ENCODE measurements around the gene TSPAN7.

TSPAN7 gene

GRCh38 chrX:38679695-38680094 is 118.4 kb downstream of the TSPAN7 start:
- Histone ChIP-seq H3K9me3 (ENCODE audit: control insufficient read depth in 2 of 2, low read length in 2 of 2) (no peaks in the 10 kb centered on the region), H3K4me1 (ENCODE audit: control insufficient read depth, insufficient read depth, low read length) (no peaks in the 10 kb centered on the region), H3K27ac (ENCODE audit: low read length) (no peak overlapping the region), H3K27me3 (ENCODE audit: control insufficient read depth in 1 of 2, insufficient read depth in 2 of 2, low read length in 2 of 2) (peaks cover 0 to 6% of the 10 kb centered on the region in 2 donors), H3K4me3 (ENCODE audit: low read length in 2 of 2) (no peak overlapping the region), H3K9ac (ENCODE audit: low read length in 2 of 2) (no peak overlapping the region), H3K36me3 (ENCODE audit: control insufficient read depth in 2 of 2, insufficient read depth in 2 of 2, low read length in 2 of 2) (no peaks in the 10 kb centered on the region)

DNA sequence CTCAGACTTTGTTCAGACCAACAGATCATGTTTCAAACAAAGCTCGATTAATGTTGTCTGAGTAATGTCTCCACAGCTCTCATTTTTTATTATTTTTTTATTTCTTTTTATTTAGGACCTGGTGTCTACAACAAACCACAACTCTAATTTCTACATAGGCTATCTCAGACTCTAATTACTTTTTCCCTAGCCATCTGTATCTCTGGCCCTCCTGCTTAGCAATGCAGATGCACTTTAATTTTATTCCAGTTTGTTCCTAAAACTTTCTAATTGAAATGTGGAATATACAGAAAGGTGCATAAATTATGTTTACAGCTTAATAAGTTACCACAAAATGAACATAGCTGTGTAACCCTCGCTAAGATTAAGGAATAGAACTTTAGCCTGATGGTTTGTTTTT is 120.8 kb downstream of the TSPAN7 start:
- Histone ChIP-seq H3K27ac (ENCODE audit: low read length) (no peak overlapping the region), H3K4me1 (ENCODE audit: control insufficient read depth, insufficient read depth, low read length) (no peaks in the 10 kb centered on the region), H3K36me3 (ENCODE audit: control insufficient read depth in 2 of 2, insufficient read depth in 2 of 2, low read length in 2 of 2) (no peaks in the 10 kb centered on the region), H3K9me3 (ENCODE audit: control insufficient read depth in 2 of 2, low read length in 2 of 2) (no peaks in the 10 kb centered on the region), H3K9ac (ENCODE audit: low read length in 2 of 2) (no peak overlapping the region), H3K27me3 (ENCODE audit: control insufficient read depth in 1 of 2, insufficient read depth in 2 of 2, low read length in 2 of 2) (peaks cover 0 to 6% of the 10 kb centered on the region in 2 donors), H3K4me3 (ENCODE audit: low read length in 2 of 2) (no peak overlapping the region)

DNA sequence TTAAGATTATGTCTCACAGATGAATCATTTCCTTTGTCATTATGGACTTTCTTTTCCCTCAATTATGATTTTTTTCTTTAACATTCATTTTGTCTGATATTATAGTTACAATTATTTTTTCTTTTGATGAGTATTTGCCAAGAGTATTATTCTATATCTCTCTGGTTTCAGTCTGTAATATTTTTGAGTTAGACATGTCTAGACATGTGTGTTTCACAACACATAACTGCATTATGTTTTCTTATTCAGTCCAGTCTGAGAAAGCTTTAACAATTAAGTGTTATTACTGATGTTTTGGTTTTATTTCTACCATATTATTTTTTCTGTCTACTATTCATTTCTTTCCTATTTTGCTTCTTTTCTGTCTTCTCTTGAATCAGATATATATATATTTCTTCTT is 131.6 kb downstream of the TSPAN7 start:
- Histone ChIP-seq H3K36me3 (ENCODE audit: control insufficient read depth in 2 of 2, insufficient read depth in 2 of 2, low read length in 2 of 2) (no peaks in the 10 kb centered on the region), H3K9me3 (ENCODE audit: control insufficient read depth in 2 of 2, low read length in 2 of 2) (no peaks in the 10 kb centered on the region), H3K4me1 (ENCODE audit: control insufficient read depth, insufficient read depth, low read length) (no peaks in the 10 kb centered on the region), H3K27ac (ENCODE audit: low read length) (no peak overlapping the region), H3K4me3 (ENCODE audit: low read length in 2 of 2) (no peak overlapping the region), H3K27me3 (ENCODE audit: control insufficient read depth in 1 of 2, insufficient read depth in 2 of 2, low read length in 2 of 2) (peaks cover 0 to 4% of the 10 kb centered on the region in 2 donors), H3K9ac (ENCODE audit: low read length in 2 of 2) (no peak overlapping the region)

- no peak overlapping the region for H3K4me3 ChIP-seq (ENCODE audit: low read length in 2 of 2)
- no peak overlapping the region for H3K27ac ChIP-seq (ENCODE audit: low read length)
- no peak overlapping the region for H3K9ac ChIP-seq (ENCODE audit: low read length in 2 of 2)
- no peaks in the 10 kb centered on the region for H3K36me3 ChIP-seq (ENCODE audit: control insufficient read depth in 2 of 2, insufficient read depth in 2 of 2, low read length in 2 of 2)
- peaks cover 0 to 2% of the 10 kb centered on the region in 2 donors for H3K27me3 ChIP-seq (ENCODE audit: control insufficient read depth in 1 of 2, insufficient read depth in 2 of 2, low read length in 2 of 2)
- H3K9me3 ChIP-seq (ENCODE audit: control insufficient read depth in 2 of 2, low read length in 2 of 2) = no peaks in the 10 kb centered on the region
- H3K4me1 ChIP-seq (ENCODE audit: control insufficient read depth, insufficient read depth, low read length) = no peaks in the 10 kb centered on the region
Observed at GRCh38 chrX:38694394-38694793, 133.1 kb downstream of the TSPAN7 start.

DNA sequence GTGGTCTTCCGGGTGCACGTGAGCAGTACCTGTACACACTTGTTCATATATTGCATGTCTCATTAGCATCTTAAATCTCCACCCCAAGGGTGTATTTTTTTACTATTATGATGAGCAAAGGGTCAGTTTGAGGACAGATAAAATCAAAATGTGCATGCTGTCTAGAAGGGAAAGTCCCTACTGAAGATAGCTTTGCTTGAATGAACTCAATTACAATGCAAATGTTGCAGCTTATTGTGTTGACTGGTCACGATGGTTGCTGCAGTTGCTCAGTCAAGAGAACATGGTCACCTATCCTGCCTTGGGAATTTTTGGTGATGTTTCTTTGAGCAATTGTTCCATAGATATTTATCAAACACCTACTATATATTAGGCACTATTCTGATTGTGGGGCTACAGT is 136.1 kb downstream of the TSPAN7 start:
- Histone ChIP-seq H3K4me1 (ENCODE audit: control insufficient read depth, insufficient read depth, low read length) (no peaks in the 10 kb centered on the region), H3K27ac (ENCODE audit: low read length) (no peak overlapping the region), H3K27me3 (ENCODE audit: control insufficient read depth in 1 of 2, insufficient read depth in 2 of 2, low read length in 2 of 2) (peaks cover 0 to 2% of the 10 kb centered on the region in 2 donors), H3K9me3 (ENCODE audit: control insufficient read depth in 2 of 2, low read length in 2 of 2) (no peaks in the 10 kb centered on the region), H3K9ac (ENCODE audit: low read length in 2 of 2) (no peak overlapping the region), H3K36me3 (ENCODE audit: control insufficient read depth in 2 of 2, insufficient read depth in 2 of 2, low read length in 2 of 2) (no peaks in the 10 kb centered on the region), H3K4me3 (ENCODE audit: low read length in 2 of 2) (no peak overlapping the region)

- H3K4me1 ChIP-seq (ENCODE audit: control insufficient read depth, insufficient read depth, low read length) = no peaks in the 10 kb centered on the region
- no peak overlapping the region for H3K9ac ChIP-seq (ENCODE audit: low read length in 2 of 2)
- H3K4me3 ChIP-seq (ENCODE audit: low read length in 2 of 2) = no peak overlapping the region
- H3K27me3 ChIP-seq (ENCODE audit: control insufficient read depth in 1 of 2, insufficient read depth in 2 of 2, low read length in 2 of 2) = peaks cover 0 to 2% of the 10 kb centered on the region in 2 donors
- no peaks in the 10 kb centered on the region for H3K36me3 ChIP-seq (ENCODE audit: control insufficient read depth in 2 of 2, insufficient read depth in 2 of 2, low read length in 2 of 2)
- no peaks in the 10 kb centered on the region for H3K9me3 ChIP-seq (ENCODE audit: control insufficient read depth in 2 of 2, low read length in 2 of 2)
- H3K27ac ChIP-seq (ENCODE audit: low read length) = no peak overlapping the region
Observed at GRCh38 chrX:38699121-38699520, 137.8 kb downstream of the TSPAN7 start.

- H3K27ac ChIP-seq (ENCODE audit: low read length) = no peak overlapping the region
- H3K36me3 ChIP-seq (ENCODE audit: control insufficient read depth in 2 of 2, insufficient read depth in 2 of 2, low read length in 2 of 2) = no peaks in the 10 kb centered on the region
- H3K27me3 ChIP-seq (ENCODE audit: control insufficient read depth in 1 of 2, insufficient read depth in 2 of 2, low read length in 2 of 2) = peaks cover 0 to 2% of the 10 kb centered on the region in 2 donors
- H3K9me3 ChIP-seq (ENCODE audit: control insufficient read depth in 2 of 2, low read length in 2 of 2) = no peaks in the 10 kb centered on the region
- H3K4me3 ChIP-seq (ENCODE audit: low read length in 2 of 2) = no peak overlapping the region
- no peaks in the 10 kb centered on the region for H3K4me1 ChIP-seq (ENCODE audit: control insufficient read depth, insufficient read depth, low read length)
- H3K9ac ChIP-seq (ENCODE audit: low read length in 2 of 2) = no peak overlapping the region
Observed at GRCh38 chrX:38699696-38700095, 138.4 kb downstream of the TSPAN7 start.

DNA sequence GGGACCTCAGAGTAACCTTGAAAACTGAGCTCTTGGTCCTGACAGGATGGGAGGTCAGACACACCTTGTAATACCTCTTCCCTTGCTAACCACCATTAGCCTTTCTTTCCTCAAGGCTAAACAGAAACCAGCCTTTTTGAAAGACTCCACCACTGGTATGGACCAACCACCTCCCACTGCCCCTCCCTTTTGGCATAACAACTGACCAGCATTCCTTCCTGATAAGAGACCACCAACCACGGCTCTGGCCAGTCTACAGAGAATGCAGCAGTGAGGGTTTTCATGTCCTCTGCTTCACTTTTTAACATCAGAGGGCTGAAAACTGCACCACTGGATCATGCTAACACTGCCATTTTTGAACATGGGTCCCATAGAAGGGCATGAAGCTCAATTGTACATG is 139.7 kb downstream of the TSPAN7 start:
- H3K4me1 ChIP-seq (ENCODE audit: control insufficient read depth, insufficient read depth, low read length) = no peaks in the 10 kb centered on the region
- no peak overlapping the region for H3K4me3 ChIP-seq (ENCODE audit: low read length in 2 of 2)
- H3K9ac ChIP-seq (ENCODE audit: low read length in 2 of 2) = no peak overlapping the region
- no peaks in the 10 kb centered on the region for H3K36me3 ChIP-seq (ENCODE audit: control insufficient read depth in 2 of 2, insufficient read depth in 2 of 2, low read length in 2 of 2)
- H3K27me3 ChIP-seq (ENCODE audit: control insufficient read depth in 1 of 2, insufficient read depth in 2 of 2, low read length in 2 of 2) = no peaks in the 10 kb centered on the region
- H3K27ac ChIP-seq (ENCODE audit: low read length) = no peak overlapping the region
- no peaks in the 10 kb centered on the region for H3K9me3 ChIP-seq (ENCODE audit: control insufficient read depth in 2 of 2, low read length in 2 of 2)

DNA sequence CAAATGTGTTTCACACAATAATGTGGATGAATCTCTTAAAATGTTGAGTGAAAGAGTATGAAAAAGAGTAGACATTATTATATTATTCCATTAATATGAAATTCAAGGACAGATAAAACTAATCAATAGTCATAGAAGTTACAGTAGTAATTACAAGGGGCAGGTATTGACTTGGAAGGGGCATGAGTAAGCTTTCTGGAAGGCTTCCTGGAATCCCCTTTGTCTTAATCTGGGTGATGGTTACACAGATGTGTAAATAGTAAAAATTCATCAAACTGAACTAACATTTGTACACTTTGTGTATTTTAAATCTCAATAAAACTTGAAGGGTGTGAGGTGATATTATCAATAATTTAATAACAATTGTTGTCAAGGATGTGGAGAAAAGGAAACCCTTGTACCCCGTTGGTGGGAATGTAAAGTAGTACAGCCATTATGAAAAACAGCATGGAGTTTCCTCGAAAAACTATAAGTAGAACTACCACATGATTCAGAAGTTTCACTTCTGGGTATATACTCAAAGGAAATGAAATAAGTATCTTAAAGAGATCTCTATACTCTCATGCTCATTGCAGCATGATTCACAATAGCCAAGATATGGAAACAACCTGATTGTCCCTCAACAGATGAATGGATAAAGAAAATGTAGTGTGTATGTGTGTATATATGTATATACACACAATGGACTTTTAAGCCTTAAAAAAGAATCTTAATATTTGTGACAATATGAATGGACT is 143.0 kb downstream of the TSPAN7 start:
- no peaks in the 10 kb centered on the region for H3K9me3 ChIP-seq (ENCODE audit: control insufficient read depth in 2 of 2, low read length in 2 of 2)
- no peaks in the 10 kb centered on the region for H3K36me3 ChIP-seq (ENCODE audit: control insufficient read depth in 2 of 2, insufficient read depth in 2 of 2, low read length in 2 of 2)
- H3K4me1 ChIP-seq (ENCODE audit: control insufficient read depth, insufficient read depth, low read length) = no peaks in the 10 kb centered on the region
- no peaks in the 10 kb centered on the region for H3K27me3 ChIP-seq (ENCODE audit: control insufficient read depth in 1 of 2, insufficient read depth in 2 of 2, low read length in 2 of 2)
- no peak overlapping the region for H3K27ac ChIP-seq (ENCODE audit: low read length)
- no peak overlapping the region for H3K4me3 ChIP-seq (ENCODE audit: low read length in 2 of 2)
- no peak overlapping the region for H3K9ac ChIP-seq (ENCODE audit: low read length in 2 of 2)

DNA sequence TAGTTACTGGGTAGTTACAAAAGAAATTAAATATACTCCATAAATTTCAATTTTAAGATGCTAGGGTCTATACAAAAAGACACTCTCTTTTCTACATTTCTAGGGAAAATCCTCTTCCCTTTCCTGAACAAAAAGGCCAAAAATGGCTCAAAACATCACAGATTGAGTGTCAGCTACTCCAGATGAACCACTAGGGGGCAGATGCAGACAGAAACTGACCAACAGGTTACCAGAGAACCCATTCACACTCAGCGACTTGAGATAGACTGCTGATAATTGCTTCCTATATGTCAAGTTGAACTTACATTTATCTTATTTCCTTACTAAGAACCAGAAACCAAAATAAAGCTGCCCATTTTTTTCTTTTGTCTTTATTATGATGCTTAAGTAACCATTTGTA is 156.5 kb downstream of the TSPAN7 start:
- Histone ChIP-seq H3K36me3 (ENCODE audit: control insufficient read depth in 2 of 2, insufficient read depth in 2 of 2, low read length in 2 of 2) (no peaks in the 10 kb centered on the region), H3K27me3 (ENCODE audit: control insufficient read depth in 1 of 2, insufficient read depth in 2 of 2, low read length in 2 of 2) (peaks cover 0 to 6% of the 10 kb centered on the region in 2 donors), H3K4me3 (ENCODE audit: low read length in 2 of 2) (no peak overlapping the region), H3K27ac (ENCODE audit: low read length) (no peak overlapping the region), H3K9me3 (ENCODE audit: control insufficient read depth in 2 of 2, low read length in 2 of 2) (no peaks in the 10 kb centered on the region), H3K4me1 (ENCODE audit: control insufficient read depth, insufficient read depth, low read length) (no peaks in the 10 kb centered on the region), H3K9ac (ENCODE audit: low read length in 2 of 2) (no peak overlapping the region)

DNA sequence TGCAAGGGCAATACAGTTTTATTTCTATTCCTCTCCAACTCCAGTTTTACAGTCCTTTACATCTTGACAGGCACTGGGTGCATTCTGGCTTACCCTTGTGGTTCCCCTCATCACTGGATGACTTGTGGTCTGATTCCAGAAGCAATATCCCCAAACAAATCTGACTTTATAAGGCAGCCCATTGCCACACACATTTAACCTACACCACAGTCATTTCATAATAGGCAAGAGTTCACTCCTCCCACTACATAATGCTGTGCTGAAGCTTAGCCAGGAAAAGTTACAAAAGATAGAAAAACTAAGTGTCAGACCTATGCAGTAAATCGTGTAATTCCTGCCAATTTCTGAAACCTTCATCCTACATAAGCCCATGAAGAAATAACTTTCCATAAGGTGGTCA is 157.0 kb downstream of the TSPAN7 start:
- Histone ChIP-seq H3K27me3 (ENCODE audit: control insufficient read depth in 1 of 2, insufficient read depth in 2 of 2, low read length in 2 of 2) (peaks cover 0 to 6% of the 10 kb centered on the region in 2 donors), H3K4me1 (ENCODE audit: control insufficient read depth, insufficient read depth, low read length) (no peaks in the 10 kb centered on the region), H3K9me3 (ENCODE audit: control insufficient read depth in 2 of 2, low read length in 2 of 2) (no peaks in the 10 kb centered on the region), H3K4me3 (ENCODE audit: low read length in 2 of 2) (no peak overlapping the region), H3K9ac (ENCODE audit: low read length in 2 of 2) (no peak overlapping the region), H3K36me3 (ENCODE audit: control insufficient read depth in 2 of 2, insufficient read depth in 2 of 2, low read length in 2 of 2) (no peaks in the 10 kb centered on the region), H3K27ac (ENCODE audit: low read length) (no peak overlapping the region)

All from stomach smooth muscle (tissue), 2 donors.